CD14-positive monocyte (primary cell): ENCODE measurements around the gene MYL3. TPM values are rescaled to one million over a fixed set of nuclear protein-coding genes. Genes with fewer than 3 reads are reported as not detected.

Experiments used
- DNase-seq, 3 donors: peaks; one replicate each; pipeline ENCODE4 v3.0.0-alpha.2; 2011 to 2022
- H2AFZ ChIP-seq: 2 replicates; pipeline ENCODE4 v1.6.0; 2012; ENCODE audit warnings: mild to moderate bottlenecking, low read depth, low read length, inconsistent platforms; ENCODE audit not compliant: insufficient read depth, poor library complexity, severe bottlenecking
- H3K27ac ChIP-seq, 2 donors: 1 replicate in 1 of 2; 2 replicates in 1 of 2; pipeline ENCODE4 v1.5.1; 2012 to 2013; ENCODE audit warnings: low read length in 2 of 2, control low read depth in 1 of 2, inconsistent platforms in 1 of 2, low read depth in 1 of 2, mild to moderate bottlenecking in 1 of 2
- H3K27me3 ChIP-seq, 2 donors: one replicate each; pipeline versions ENCODE4 v1.6.0 to v1.6.1; 2011 to 2013; ENCODE audit warnings: low read length in 2 of 2; ENCODE audit not compliant: control insufficient read depth in 2 of 2, insufficient read depth in 2 of 2
- H3K36me3 ChIP-seq, 2 donors: replicated peaks in 1 of 2; 1 replicate in 1 of 2; 2 replicates in 1 of 2; pipeline versions ENCODE4 v1.5.1 to v1.6.1; 2012 to 2013; ENCODE audit warnings: low read length in 2 of 2, control low read depth in 1 of 2, inconsistent platforms in 1 of 2, mild to moderate bottlenecking in 1 of 2; ENCODE audit not compliant: insufficient read depth in 2 of 2, control insufficient read depth in 1 of 2
- H3K4me1 ChIP-seq, 2 donors: 1 replicate in 1 of 2; 2 replicates in 1 of 2; pipeline versions ENCODE4 v1.5.1 to v1.6.1; 2012 to 2013; ENCODE audit warnings: low read length in 2 of 2, control low read depth in 1 of 2, inconsistent platforms in 1 of 2, mild to moderate bottlenecking in 1 of 2, moderate library complexity in 1 of 2; ENCODE audit not compliant: insufficient read depth in 2 of 2, control insufficient read depth in 1 of 2
- H3K4me2 ChIP-seq: replicated peaks from 2 replicates; pipeline ENCODE3; 2012; ENCODE audit warnings: low read length, moderate library complexity, mild to moderate bottlenecking; ENCODE audit not compliant: poor library complexity, severe bottlenecking; ENCODE audit errors: extremely low read depth
- H3K4me3 ChIP-seq, 3 experiments: fragments of 200-600 bp in 1 of 3; sonication (generic) in 1 of 3; replicated peaks in 1 of 3; 1 replicate in 2 of 3; 2 replicates in 1 of 3; pipeline ENCODE4 v1.5.1; 2011 to 2013; ENCODE audit warnings: low read length in 3 of 3, mild to moderate bottlenecking in 3 of 3, control low read depth in 2 of 3, low read depth in 2 of 3, inconsistent platforms in 1 of 3, moderate library complexity in 1 of 3
- H3K79me2 ChIP-seq: 2 replicates; pipeline ENCODE4 v1.6.0; 2012; ENCODE audit warnings: mild to moderate bottlenecking, control low read depth, inconsistent platforms, low read length, moderate library complexity; ENCODE audit not compliant: insufficient read depth
- H3K9ac ChIP-seq: 2 replicates; pipeline ENCODE4 v1.6.0; 2017; ENCODE audit warnings: low read length, mild to moderate bottlenecking; ENCODE audit not compliant: insufficient read depth, poor library complexity, severe bottlenecking
- H3K9me3 ChIP-seq, 2 donors: replicated peaks in 1 of 2; 1 replicate in 1 of 2; 2 replicates in 1 of 2; pipeline versions ENCODE4 v1.5.1 to v1.6.1; 2012 to 2013; ENCODE audit warnings: low read length in 2 of 2, control low read depth in 1 of 2; ENCODE audit not compliant: control insufficient read depth in 1 of 2, insufficient read depth in 1 of 2
- H4K20me1 ChIP-seq: 2 replicates; pipeline ENCODE4 v1.6.0; 2012; ENCODE audit warnings: mild to moderate bottlenecking, low read length, control low read depth, moderate library complexity; ENCODE audit not compliant: insufficient read depth
- H3K27ac Mint-ChIP-seq, 7 donors: one replicate each; pipeline ENCODE4 v1.8.0; 2020; ENCODE audit warnings: mild to moderate bottlenecking in 7 of 7, mixed read lengths in 7 of 7, moderate library complexity in 6 of 7, inconsistent platforms in 2 of 7
- H3K27me3 Mint-ChIP-seq, 3 donors: one replicate each; pipeline ENCODE4 v1.8.0; 2021 to 2022; ENCODE audit warnings: low read depth in 3 of 3, mild to moderate bottlenecking in 3 of 3, mixed read lengths in 3 of 3, moderate library complexity in 3 of 3, inconsistent platforms in 1 of 3
- H3K36me3 Mint-ChIP-seq, 2 donors: one replicate each; pipeline ENCODE4 v1.8.0; 2020; ENCODE audit warnings: mixed read lengths in 2 of 2, inconsistent platforms in 1 of 2, mild to moderate bottlenecking in 1 of 2
- H3K4me1 Mint-ChIP-seq: one replicate; pipeline ENCODE4 v1.8.0; 2020; ENCODE audit warnings: mild to moderate bottlenecking, mixed read lengths
- H3K4me3 Mint-ChIP-seq, 2 donors: one replicate each; pipeline ENCODE4 v1.8.0; 2020; ENCODE audit warnings: mild to moderate bottlenecking in 2 of 2, mixed read lengths in 2 of 2, moderate library complexity in 1 of 2
- H3K9me3 Mint-ChIP-seq, 7 donors: one replicate each; pipeline ENCODE4 v1.8.0; 2020 to 2022; ENCODE audit warnings: mixed read lengths in 7 of 7, mild to moderate bottlenecking in 6 of 7, moderate library complexity in 6 of 7, inconsistent platforms in 2 of 7
- WGBS: methylation state at CpG from one replicate; pipeline ENCODE4 v1.1.5; 2013; ENCODE audit warnings: missing lambda C conversion rate; ENCODE audit not compliant: insufficient coverage; 5-methylcytosine and 5-hydroxymethylcytosine counted together
- intact Hi-C, 2 donors: fragments of 100-400 bp; cut with micrococcal nuclease; formaldehyde crosslinking; loops; one replicate each; pipeline versions ENCODE4 v1.15.0 to v1.15.1; 2023
- polyA plus RNA-seq, 3 donors: library from polyadenylated mRNA; depleted of rRNA in 1 of 3; unstranded in 2 of 3; stranded (reverse) in 1 of 3; fragments of 300-500 nt in 2 of 3; fragments of >200 nt in 1 of 3; fragmentation: Illumina TruSeq in 2 of 3; gene quantifications; 1 replicate in 2 of 3; 2 replicates in 1 of 3; pipeline ENCODE4 v1.2.3, GENCODE V29; 2012 to 2021
- TF ChIP-seq, protein P1 (sequence below): fragments of 200-600 bp; IDR thresholded peaks from one replicate; pipeline ENCODE4 v1.8.0; 2022; ENCODE audit warnings: antibody characterized with exemption, mild to moderate bottlenecking

MYL3 gene
- polyA plus RNA-seq, 3 donors, result not detected

DNA sequence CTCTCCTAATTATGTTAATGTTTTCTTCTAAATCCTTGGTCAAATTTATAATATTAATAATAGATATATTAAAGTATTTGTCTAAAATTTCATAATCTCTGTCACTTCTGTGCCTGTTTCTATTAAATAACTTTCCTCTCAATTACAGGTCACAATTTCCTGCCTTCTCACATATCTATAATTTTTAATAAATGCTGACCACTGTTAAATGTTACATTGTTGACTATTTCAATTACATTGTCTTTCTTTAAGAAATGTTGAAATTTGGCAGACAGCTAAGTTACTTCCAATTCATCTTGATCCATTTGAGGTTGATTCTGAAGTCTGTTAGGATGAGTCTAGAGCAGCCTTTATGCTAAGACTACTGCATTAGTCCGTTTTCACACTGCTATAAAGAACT, 41.7 kb downstream of the MYL3 start:
- intact Hi-C loops, result no loop called here
- WGBS, result no CpG with 5 or more reads among the region's 1 CpG
- H3K36me3 Mint-ChIP-seq, result no peaks in the 10 kb centered on the region
- Histone ChIP-seq H4K20me1 (no peaks in the 10 kb centered on the region), H3K27me3 (no peaks in the 10 kb centered on the region), H3K4me1 (no peaks in the 10 kb centered on the region), H3K27ac (no peak overlapping the region), H3K79me2 (no peaks in the 10 kb centered on the region), H3K4me3 (no peak overlapping the region), H3K4me2 (no peak overlapping the region), H3K36me3 (no peaks in the 10 kb centered on the region), H3K9ac (no peak overlapping the region), H2AFZ (no peak overlapping the region), H3K9me3 (peaks cover 8 to 17% of the 10 kb centered on the region in 2 donors)
- H3K4me3 Mint-ChIP-seq, result no peak overlapping the region
- no peak overlapping the region for H3K27ac Mint-ChIP-seq
- TF ChIP-seq, protein P1, sequence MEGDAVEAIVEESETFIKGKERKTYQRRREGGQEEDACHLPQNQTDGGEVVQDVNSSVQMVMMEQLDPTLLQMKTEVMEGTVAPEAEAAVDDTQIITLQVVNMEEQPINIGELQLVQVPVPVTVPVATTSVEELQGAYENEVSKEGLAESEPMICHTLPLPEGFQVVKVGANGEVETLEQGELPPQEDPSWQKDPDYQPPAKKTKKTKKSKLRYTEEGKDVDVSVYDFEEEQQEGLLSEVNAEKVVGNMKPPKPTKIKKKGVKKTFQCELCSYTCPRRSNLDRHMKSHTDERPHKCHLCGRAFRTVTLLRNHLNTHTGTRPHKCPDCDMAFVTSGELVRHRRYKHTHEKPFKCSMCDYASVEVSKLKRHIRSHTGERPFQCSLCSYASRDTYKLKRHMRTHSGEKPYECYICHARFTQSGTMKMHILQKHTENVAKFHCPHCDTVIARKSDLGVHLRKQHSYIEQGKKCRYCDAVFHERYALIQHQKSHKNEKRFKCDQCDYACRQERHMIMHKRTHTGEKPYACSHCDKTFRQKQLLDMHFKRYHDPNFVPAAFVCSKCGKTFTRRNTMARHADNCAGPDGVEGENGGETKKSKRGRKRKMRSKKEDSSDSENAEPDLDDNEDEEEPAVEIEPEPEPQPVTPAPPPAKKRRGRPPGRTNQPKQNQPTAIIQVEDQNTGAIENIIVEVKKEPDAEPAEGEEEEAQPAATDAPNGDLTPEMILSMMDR, result no peak
- peaks cover 13 to 43% (median 29%) of the 10 kb centered on the region in 7 donors for H3K9me3 Mint-ChIP-seq
- H3K4me1 Mint-ChIP-seq, result peaks cover 3% of the 10 kb centered on the region
- DNase-seq, result no peak
- H3K27me3 Mint-ChIP-seq, result peaks cover 1 to 4% (median 1%) of the 10 kb centered on the region in 3 donors

DNA sequence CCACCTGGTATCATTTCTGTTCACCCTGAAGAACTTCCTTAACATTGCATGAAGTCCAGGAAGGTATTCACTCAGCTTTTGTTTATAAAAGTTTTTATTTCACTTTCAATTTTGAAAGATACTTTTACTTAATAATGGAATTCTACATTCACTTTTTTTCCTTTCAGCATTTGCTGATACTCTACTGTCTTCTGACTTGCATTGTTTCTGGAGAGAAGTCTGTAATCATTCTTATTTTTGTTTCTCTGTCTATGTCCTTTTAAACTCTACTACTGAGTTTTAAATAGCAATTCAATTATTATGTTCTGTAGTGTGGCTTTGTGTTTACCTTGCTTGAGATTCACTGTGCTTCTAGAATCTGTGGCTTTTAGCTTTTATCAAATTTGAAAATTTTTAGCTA, 42.4 kb downstream of the MYL3 start:
- intact Hi-C loops, result no loop called here
- TF ChIP-seq, protein P1, result no peak
- Mint-ChIP-seq H3K4me1 (peaks cover 3% of the 10 kb centered on the region), H3K27ac (no peak overlapping the region), H3K4me3 (no peak overlapping the region), H3K9me3 (peaks cover 13 to 43% (median 29%) of the 10 kb centered on the region in 7 donors), H3K36me3 (no peaks in the 10 kb centered on the region), H3K27me3 (peaks cover 1 to 4% (median 1%) of the 10 kb centered on the region in 3 donors)
- Histone ChIP-seq H3K9ac (no peak overlapping the region), H3K79me2 (no peaks in the 10 kb centered on the region), H3K27ac (no peak overlapping the region), H3K4me2 (no peak overlapping the region), H2AFZ (no peak overlapping the region), H3K27me3 (no peaks in the 10 kb centered on the region), H3K9me3 (peaks cover 8 to 17% of the 10 kb centered on the region in 2 donors), H3K4me3 (no peak overlapping the region), H3K4me1 (no peaks in the 10 kb centered on the region), H3K36me3 (no peaks in the 10 kb centered on the region), H4K20me1 (no peaks in the 10 kb centered on the region)
- no peak for DNase-seq
